ENCODE data around the gene CCDC134.

CCDC134 gene

GRCh38 chr22:41813726-41814410, 13.4 kb downstream of the CCDC134 start:
- H3K4me1 ChIP-seq = peaks cover 5% of the 10 kb centered on the region
- no peaks in the 10 kb centered on the region for H3K9me3 ChIP-seq (ENCODE audit: control insufficient read depth, low read length)
- H3K9ac ChIP-seq = no peak overlapping the region
- H3K36me3 ChIP-seq (ENCODE audit: control insufficient read depth, insufficient read depth, low read length) = no peaks in the 10 kb centered on the region
- no peak overlapping the region for H3K4me3 ChIP-seq (ENCODE audit: low read depth, low read length)
- no peak for TF ChIP-seq CTCF (IDR thresholded peaks at IDR 0.05)
- H3K27me3 ChIP-seq (ENCODE audit: control insufficient read depth, insufficient read depth, low read length) = no peaks in the 10 kb centered on the region
- no peaks in the 10 kb centered on the region for H3K79me2 ChIP-seq
- no peak overlapping the region for H2AFZ ChIP-seq
- H3K27ac ChIP-seq = no peak overlapping the region
- no peak overlapping the region for H3K4me2 ChIP-seq (ENCODE audit: low read length)

DNA sequence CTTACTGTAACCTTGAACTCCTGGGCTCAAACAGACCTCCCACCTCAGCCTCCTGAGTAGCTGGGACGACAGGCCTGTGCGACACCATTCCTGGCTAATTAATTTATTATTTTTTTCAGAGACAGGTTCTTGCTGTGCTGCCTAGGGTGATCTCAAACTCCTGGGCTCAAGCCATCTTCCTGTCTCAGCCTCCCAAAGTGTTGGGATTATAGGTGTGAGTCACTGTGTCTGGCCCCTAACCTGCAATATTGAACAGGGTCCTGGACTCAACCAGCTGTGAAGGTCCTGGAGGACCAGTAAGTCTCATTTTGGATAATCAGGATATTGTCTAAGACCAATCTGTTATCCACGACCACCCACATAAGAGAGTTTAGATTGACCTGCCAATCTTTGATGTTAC, 15.2 kb downstream of the CCDC134 start:
- H3K27me3 ChIP-seq (ENCODE audit: control insufficient read depth, insufficient read depth, low read length) = no peaks in the 10 kb centered on the region
- H3K9ac ChIP-seq = no peak overlapping the region
- peaks cover 5% of the 10 kb centered on the region for H3K4me1 ChIP-seq
- H3K79me2 ChIP-seq = no peaks in the 10 kb centered on the region
- no peak overlapping the region for H3K27ac ChIP-seq
- no peak overlapping the region for H3K4me3 ChIP-seq (ENCODE audit: low read depth, low read length)
- no peak overlapping the region for H3K4me2 ChIP-seq (ENCODE audit: low read length)
- H3K9me3 ChIP-seq (ENCODE audit: control insufficient read depth, low read length) = no peaks in the 10 kb centered on the region
- no peaks in the 10 kb centered on the region for H3K36me3 ChIP-seq (ENCODE audit: control insufficient read depth, insufficient read depth, low read length)
- no peak overlapping the region for H2AFZ ChIP-seq
- TF ChIP-seq CTCF (IDR thresholded peaks at IDR 0.05) = no peak

- TF ChIP-seq CTCF (IDR thresholded peaks at IDR 0.05) = no peak
- Histone ChIP-seq H3K27me3 (ENCODE audit: control insufficient read depth, insufficient read depth, low read length) (no peaks in the 10 kb centered on the region), H3K4me2 (ENCODE audit: low read length) (no peak overlapping the region), H3K4me3 (ENCODE audit: low read depth, low read length) (no peak overlapping the region), H3K27ac (no peak overlapping the region), H2AFZ (no peak overlapping the region), H3K36me3 (ENCODE audit: control insufficient read depth, insufficient read depth, low read length) (no peaks in the 10 kb centered on the region), H3K79me2 (no peaks in the 10 kb centered on the region), H3K4me1 (peaks cover 5% of the 10 kb centered on the region), H3K9ac (no peak overlapping the region), H3K9me3 (ENCODE audit: control insufficient read depth, low read length) (no peaks in the 10 kb centered on the region)
Measured at GRCh38 chr22:41816241-41816640, 15.8 kb downstream of the CCDC134 start.

DNA sequence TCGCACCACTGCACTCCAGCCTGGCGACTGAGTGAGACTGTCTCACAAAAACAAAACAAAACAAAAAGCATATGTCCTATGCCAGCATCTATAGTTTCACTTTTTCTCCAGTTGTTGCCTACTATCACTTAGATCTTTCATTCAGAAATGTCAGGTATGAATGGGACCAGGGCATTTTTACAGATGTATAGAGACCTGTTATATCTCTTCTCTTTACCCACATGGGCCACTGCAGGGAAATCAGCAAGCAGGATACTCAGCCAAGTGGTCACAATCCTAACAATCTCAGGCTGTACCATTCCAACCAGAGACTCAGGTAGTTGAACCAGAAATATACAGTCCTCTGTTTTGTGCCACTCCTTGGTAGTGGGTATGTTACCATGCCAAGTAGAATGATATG, 16.4 kb downstream of the CCDC134 start:
- H3K9ac ChIP-seq = no peak overlapping the region
- TF ChIP-seq CTCF (IDR thresholded peaks at IDR 0.05) = no peak
- no peak overlapping the region for H3K27ac ChIP-seq
- peaks cover 5% of the 10 kb centered on the region for H3K4me1 ChIP-seq
- H3K4me3 ChIP-seq (ENCODE audit: low read depth, low read length) = no peak overlapping the region
- H3K9me3 ChIP-seq (ENCODE audit: control insufficient read depth, low read length) = no peaks in the 10 kb centered on the region
- H3K27me3 ChIP-seq (ENCODE audit: control insufficient read depth, insufficient read depth, low read length) = no peaks in the 10 kb centered on the region
- no peaks in the 10 kb centered on the region for H3K79me2 ChIP-seq
- no peak overlapping the region for H3K4me2 ChIP-seq (ENCODE audit: low read length)
- H3K36me3 ChIP-seq (ENCODE audit: control insufficient read depth, insufficient read depth, low read length) = no peaks in the 10 kb centered on the region
- no peak overlapping the region for H2AFZ ChIP-seq

DNA sequence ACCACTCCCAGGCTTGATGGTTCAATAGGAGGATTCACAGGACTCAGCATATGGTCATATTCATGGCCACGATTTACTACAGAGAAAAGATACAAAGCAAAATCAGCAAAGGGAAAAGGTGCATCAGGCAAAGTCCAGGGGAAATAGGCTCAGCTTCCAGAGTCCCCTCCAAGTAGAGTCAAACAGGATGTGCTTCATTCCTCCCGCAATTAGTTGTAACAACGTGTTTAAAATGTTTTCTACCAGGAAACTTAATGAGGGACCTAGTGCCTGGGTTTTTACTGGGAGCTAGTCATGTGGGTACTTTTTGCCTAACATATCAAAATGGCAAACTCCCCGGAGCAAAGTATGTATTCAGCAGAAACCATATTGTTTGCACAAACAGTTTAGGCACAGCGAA, 17.5 kb downstream of the CCDC134 start:
- Histone ChIP-seq H3K27ac (no peak overlapping the region), H3K79me2 (no peaks in the 10 kb centered on the region), H3K9ac (no peak overlapping the region), H2AFZ (no peak overlapping the region), H3K36me3 (ENCODE audit: control insufficient read depth, insufficient read depth, low read length) (no peaks in the 10 kb centered on the region), H3K4me3 (ENCODE audit: low read depth, low read length) (no peak overlapping the region), H3K27me3 (ENCODE audit: control insufficient read depth, insufficient read depth, low read length) (no peaks in the 10 kb centered on the region), H3K4me2 (ENCODE audit: low read length) (no peak overlapping the region), H3K4me1 (peaks cover 5% of the 10 kb centered on the region), H3K9me3 (ENCODE audit: control insufficient read depth, low read length) (no peaks in the 10 kb centered on the region)
- TF ChIP-seq CTCF (IDR thresholded peaks at IDR 0.05) = no peak
